Measurements from ENCODE around the gene ACTA1. TPM values are rescaled to one million over a fixed set of nuclear protein-coding genes. Genes with fewer than 3 reads are reported as not detected.

ACTA1 gene
- total and polyA plus RNA-seq, 2 of the 13 experiments (the other 11 are each of a cell fraction or from before 2014, with no cell fraction given) = 1.4 to 5.2 TPM

DNA sequence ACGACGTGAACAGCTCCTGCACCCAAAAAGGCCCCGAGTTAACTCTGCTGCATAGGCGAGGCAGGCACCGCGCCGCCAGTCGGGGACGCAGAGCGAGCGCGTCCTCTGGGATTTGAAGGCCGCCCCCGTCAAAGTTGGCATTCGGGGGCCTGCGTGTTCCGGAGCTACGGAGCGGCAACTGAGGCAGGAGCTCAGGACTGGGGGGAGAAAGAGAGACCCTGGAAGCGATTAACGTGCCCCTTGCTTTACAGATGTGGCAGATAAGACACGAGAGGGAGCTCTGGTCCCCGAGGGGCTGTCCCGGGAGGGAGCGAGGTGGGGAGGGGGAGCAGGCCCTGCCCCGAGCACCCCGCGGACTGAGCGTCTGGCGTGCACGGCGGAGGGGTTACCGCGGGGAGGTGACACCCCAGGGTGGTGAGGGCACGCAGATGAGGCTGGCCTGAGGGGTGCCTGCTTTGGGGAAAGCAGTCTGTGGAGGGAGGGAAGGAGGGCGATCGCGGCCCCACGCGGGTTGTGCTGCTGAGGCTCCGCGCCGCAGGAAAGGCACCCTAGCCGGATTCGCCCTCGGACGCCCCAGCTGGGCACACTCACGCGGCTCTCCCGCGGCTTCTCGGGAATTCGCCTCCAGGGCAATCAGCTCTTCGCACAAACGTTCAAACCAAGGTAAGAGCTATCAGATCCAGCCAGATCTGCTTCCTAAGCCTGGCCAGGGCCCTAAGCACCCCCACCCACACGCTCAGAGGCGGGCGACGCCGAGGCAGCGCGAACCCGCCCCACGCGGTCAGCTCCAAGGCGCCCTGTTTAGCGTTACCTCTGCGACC lies 26.5 kb downstream of the ACTA1 start (continued):
- TF ChIP-seq, protein P1, sequence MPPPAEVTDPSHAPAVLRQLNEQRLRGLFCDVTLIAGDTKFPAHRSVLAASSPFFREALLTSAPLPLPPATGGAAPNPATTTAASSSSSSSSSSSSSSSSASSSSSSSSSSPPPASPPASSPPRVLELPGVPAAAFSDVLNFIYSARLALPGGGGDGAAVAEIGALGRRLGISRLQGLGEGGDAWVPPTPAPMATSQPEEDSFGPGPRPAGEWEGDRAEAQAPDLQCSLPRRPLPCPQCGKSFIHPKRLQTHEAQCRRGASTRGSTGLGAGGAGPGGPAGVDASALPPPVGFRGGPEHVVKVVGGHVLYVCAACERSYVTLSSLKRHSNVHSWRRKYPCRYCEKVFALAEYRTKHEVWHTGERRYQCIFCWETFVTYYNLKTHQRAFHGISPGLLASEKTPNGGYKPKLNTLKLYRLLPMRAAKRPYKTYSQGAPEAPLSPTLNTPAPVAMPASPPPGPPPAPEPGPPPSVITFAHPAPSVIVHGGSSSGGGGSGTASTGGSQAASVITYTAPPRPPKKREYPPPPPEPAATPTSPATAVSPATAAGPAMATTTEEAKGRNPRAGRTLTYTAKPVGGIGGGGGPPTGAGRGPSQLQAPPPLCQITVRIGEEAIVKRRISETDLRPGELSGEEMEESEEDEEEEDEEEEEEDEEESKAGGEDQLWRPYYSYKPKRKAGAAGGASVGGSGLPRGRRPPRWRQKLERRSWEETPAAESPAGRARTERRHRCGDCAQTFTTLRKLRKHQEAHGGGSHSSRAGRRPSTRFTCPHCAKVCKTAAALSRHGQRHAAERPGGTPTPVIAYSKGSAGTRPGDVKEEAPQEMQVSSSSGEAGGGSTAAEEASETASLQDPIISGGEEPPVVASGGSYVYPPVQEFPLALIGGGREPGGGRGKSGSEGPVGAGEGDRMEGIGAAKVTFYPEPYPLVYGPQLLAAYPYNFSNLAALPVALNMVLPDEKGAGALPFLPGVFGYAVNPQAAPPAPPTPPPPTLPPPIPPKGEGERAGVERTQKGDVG (CRISPR knock-in tag; IDR thresholded peaks at IDR 0.05; ENCODE audit: borderline replicate concordance) = no peak
- TF ChIP-seq DMAP1 (CRISPR knock-in tag; IDR thresholded peaks at IDR 0.05) = 0 out of 2 replicates have a peak, but pooled peaks have one; percentile 28
- no peak for TF ChIP-seq SOX13 (IDR thresholded peaks at IDR 0.05)
- TF ChIP-seq SOX13 (CRISPR knock-in tag; conservative IDR thresholded peaks at IDR 0.05 in 1 of 2, IDR thresholded peaks at IDR 0.05 in 1 of 2) = no peak
- no peak for TF ChIP-seq MXD4 (CRISPR knock-in tag; IDR thresholded peaks at IDR 0.05)
- 0 out of 2 replicates have a peak, but pooled peaks have one; percentile 17 for TF ChIP-seq ZNF724P (CRISPR knock-in tag; IDR thresholded peaks at IDR 0.05; ENCODE audit: borderline replicate concordance)
- TF ChIP-seq, protein P2, sequence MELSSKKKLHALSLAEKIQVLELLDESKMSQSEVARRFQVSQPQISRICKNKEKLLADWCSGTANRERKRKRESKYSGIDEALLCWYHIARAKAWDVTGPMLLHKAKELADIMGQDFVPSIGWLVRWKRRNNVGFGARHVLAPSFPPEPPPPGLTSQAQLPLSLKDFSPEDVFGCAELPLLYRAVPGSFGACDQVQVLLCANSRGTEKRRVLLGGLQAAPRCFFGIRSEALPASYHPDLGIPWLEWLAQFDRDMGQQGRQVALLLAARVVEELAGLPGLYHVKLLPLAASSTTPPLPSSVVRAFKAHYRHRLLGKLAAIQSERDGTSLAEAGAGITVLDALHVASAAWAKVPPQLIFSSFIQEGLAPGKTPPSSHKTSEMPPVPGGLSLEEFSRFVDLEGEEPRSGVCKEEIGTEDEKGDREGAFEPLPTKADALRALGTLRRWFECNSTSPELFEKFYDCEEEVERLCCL (CRISPR knock-in tag; IDR thresholded peaks at IDR 0.05; ENCODE audit: borderline replicate concordance) = no peak
- TF ChIP-seq ZBTB38 (CRISPR knock-in tag; IDR thresholded peaks at IDR 0.05) = no peak
- no peak for TF ChIP-seq ATF7 (IDR thresholded peaks at IDR 0.05)
- 0 out of 2 replicates have a peak, but pooled peaks have one; percentile 7 for TF ChIP-seq ATF7 (CRISPR knock-in tag; IDR thresholded peaks at IDR 0.05)
- no peak for TF ChIP-seq KLF11 (CRISPR knock-in tag; IDR thresholded peaks at IDR 0.05)
- TF ChIP-seq PHF21A (CRISPR knock-in tag; IDR thresholded peaks at IDR 0.05) = 0 out of 2 replicates have a peak, but pooled peaks have one; percentile 27
- TF ChIP-seq HDAC1 (CRISPR knock-in tag; IDR thresholded peaks at IDR 0.05) = no peak
- 0 out of 2 replicates have a peak, but pooled peaks have one; percentile 24 for TF ChIP-seq ZNF274 (CRISPR knock-in tag; IDR thresholded peaks at IDR 0.05)
- TF ChIP-seq ZNF766 (CRISPR knock-in tag; IDR thresholded peaks at IDR 0.05; ENCODE audit: borderline replicate concordance) = no peak
- TF ChIP-seq ZNF672 (CRISPR knock-in tag; IDR thresholded peaks at IDR 0.05) = no peak
- TF ChIP-seq, protein P3, sequence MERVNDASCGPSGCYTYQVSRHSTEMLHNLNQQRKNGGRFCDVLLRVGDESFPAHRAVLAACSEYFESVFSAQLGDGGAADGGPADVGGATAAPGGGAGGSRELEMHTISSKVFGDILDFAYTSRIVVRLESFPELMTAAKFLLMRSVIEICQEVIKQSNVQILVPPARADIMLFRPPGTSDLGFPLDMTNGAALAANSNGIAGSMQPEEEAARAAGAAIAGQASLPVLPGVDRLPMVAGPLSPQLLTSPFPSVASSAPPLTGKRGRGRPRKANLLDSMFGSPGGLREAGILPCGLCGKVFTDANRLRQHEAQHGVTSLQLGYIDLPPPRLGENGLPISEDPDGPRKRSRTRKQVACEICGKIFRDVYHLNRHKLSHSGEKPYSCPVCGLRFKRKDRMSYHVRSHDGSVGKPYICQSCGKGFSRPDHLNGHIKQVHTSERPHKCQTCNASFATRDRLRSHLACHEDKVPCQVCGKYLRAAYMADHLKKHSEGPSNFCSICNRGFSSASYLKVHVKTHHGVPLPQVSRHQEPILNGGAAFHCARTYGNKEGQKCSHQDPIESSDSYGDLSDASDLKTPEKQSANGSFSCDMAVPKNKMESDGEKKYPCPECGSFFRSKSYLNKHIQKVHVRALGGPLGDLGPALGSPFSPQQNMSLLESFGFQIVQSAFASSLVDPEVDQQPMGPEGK (CRISPR knock-in tag; IDR thresholded peaks at IDR 0.05) = peak; percentile 16; the same call in 1 of the 2 replicates
- TF ChIP-seq ZNF292 (CRISPR knock-in tag; IDR thresholded peaks at IDR 0.05; ENCODE audit: borderline replicate concordance, low read depth) = no peak
- TF ChIP-seq GABPA (IDR thresholded peaks at IDR 0.05; ENCODE audit: low read depth, low read length) = no peak
- no peak for TF ChIP-seq GABPA (CRISPR knock-in tag; IDR thresholded peaks at IDR 0.05; ENCODE audit: low read depth)
- TF ChIP-seq NR2C2 (CRISPR knock-in tag; IDR thresholded peaks at IDR 0.05; ENCODE audit: borderline replicate concordance) = no peak
- TF ChIP-seq ZSCAN21 (CRISPR knock-in tag; IDR thresholded peaks at IDR 0.05; ENCODE audit: borderline replicate concordance) = 0 out of 2 replicates have a peak, but pooled peaks have one; percentile 27
- no peak for TF ChIP-seq SKI (IDR thresholded peaks at IDR 0.05; ENCODE audit: partially characterized antibody)
